Activated CD4-positive, alpha-beta memory T cell treated with anti-CD3 and anti-CD28 coated beads, Interleukin-2, amount 10 ng/mL, durations not matched to agents 7 days and 5 days (primary cell): ENCODE data around the gene AIG1. TPM values are rescaled to one million over a fixed set of nuclear protein-coding genes. Genes with fewer than 3 reads are reported as not detected.
"Not testable (repeated sequence)": the region's sequence is repeated elsewhere in the genome, so short reads cannot be mapped to it uniquely, and the experiment has no call there.

ENCODE experiments used
- CTCF ChIA-PET: fragments of 350-600 bp; sonication (Branson Sonifier 250); formaldehyde crosslinking; loops from one replicate; lab custom pipeline; 2021; ENCODE audit warnings: antibody characterized with exemption, inconsistent platforms; lab: Charles Lee
- POLR2A ChIA-PET: fragments of 350-600 bp; sonication (Branson Sonifier 250); formaldehyde crosslinking; loops from one replicate; lab custom pipeline; 2021; ENCODE audit warnings: antibody characterized with exemption; lab: Charles Lee
- DNase-seq: peaks from one replicate; pipeline ENCODE4 v3.0.0-alpha.2; 2020
- H3K27ac Mint-ChIP-seq: one replicate; pipeline ENCODE4 v1.8.0; 2021; ENCODE audit warnings: mild to moderate bottlenecking, mixed read lengths
- H3K27me3 Mint-ChIP-seq: one replicate; pipeline ENCODE4 v1.8.0; 2021; ENCODE audit warnings: mixed read lengths
- H3K36me3 Mint-ChIP-seq: one replicate; pipeline ENCODE4 v1.8.0; 2021; ENCODE audit warnings: low read depth, mixed read lengths
- H3K4me1 Mint-ChIP-seq: one replicate; pipeline ENCODE4 v1.8.0; 2021; ENCODE audit warnings: mixed read lengths
- H3K4me3 Mint-ChIP-seq: one replicate; pipeline ENCODE4 v1.8.0; 2021; ENCODE audit warnings: mild to moderate bottlenecking, mixed read lengths
- H3K9me3 Mint-ChIP-seq: one replicate; pipeline ENCODE4 v1.8.0; 2021; ENCODE audit warnings: mixed read lengths
- total RNA-seq, 2 experiments: library from RNA; stranded (reverse); gene quantifications; one replicate each; pipeline ENCODE4 v1.2.3, GENCODE V29; 2021

Gene AIG1
- total RNA-seq, 2 experiments from 2014 or later, result 8.4 to 9.9 TPM

DNA sequence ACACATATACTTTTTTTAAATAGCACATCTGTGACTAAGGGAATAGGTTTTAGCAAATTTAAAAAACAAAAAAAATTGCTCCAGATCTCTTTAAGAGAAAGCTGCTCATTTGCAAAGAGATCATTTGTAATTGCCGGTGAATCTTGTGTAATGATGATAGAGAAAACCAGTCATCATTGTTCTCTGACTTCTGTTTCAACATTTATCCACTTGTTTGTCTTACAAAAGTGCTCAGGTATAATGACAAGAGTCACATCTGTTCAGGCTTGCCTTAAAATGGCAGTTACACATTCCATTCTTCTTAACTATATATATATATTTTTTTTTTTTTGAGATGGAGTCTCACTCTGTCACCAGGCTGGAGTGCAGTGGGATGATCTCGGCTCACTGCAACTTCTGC lies 165.2 kb downstream of the AIG1 start:
- no peak for DNase-seq
- ChIA-PET POLR2A (no interaction called here), CTCF (no interaction called here)
- Mint-ChIP-seq H3K27me3 (no peaks in the 10 kb centered on the region), H3K4me1 (no peaks in the 10 kb centered on the region), H3K36me3 (no peaks in the 10 kb centered on the region), H3K9me3 (no peaks in the 10 kb centered on the region), H3K4me3 (no peak overlapping the region), H3K27ac (no peak overlapping the region)

DNA sequence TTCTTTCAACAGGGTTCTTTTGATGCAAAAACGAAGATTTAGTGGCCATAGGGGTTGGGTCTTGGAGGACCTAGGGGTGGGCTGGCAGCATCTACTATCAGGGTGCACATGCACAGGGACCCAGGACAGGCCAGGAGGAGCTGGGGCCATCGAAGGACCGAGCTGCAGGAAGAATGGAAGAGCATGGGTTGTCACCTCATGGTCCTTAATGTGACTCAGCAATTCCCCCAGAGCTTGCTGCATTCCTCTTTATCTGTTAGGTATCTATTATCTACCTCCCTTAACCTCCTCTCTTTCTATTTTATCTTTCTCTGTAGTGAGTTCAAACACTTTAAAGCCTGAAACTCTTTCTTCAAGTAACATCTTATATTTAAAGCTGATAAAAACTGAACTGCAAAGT lies 167.0 kb downstream of the AIG1 start:
- H3K27me3 Mint-ChIP-seq, result no peaks in the 10 kb centered on the region
- CTCF ChIA-PET, result no interaction called here
- no peaks in the 10 kb centered on the region for H3K36me3 Mint-ChIP-seq
- no peaks in the 10 kb centered on the region for H3K9me3 Mint-ChIP-seq
- H3K4me3 Mint-ChIP-seq, result no peak overlapping the region
- POLR2A ChIA-PET, result no interaction called here
- no peaks in the 10 kb centered on the region for H3K4me1 Mint-ChIP-seq
- DNase-seq, result no peak
- H3K27ac Mint-ChIP-seq, result no peak overlapping the region

DNA sequence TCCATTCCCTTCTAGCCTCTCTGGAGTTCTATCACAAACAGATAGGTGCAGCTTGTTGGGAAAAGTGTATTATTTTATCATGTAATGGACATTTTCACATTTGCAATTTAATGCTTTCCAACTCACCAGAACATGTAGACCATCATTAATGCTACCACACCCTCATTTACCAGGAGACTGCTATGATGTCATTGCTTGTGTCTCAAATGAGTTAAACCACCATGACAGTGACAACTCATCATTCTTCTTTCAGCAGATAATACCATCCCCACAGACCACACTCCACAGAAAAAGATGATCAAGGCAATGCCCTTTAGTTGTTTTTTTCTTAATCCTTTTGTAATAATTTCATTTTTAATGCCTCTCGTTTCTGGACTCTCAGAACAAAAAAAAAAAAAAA lies 168.7 kb downstream of the AIG1 start:
- no peak overlapping the region for H3K4me3 Mint-ChIP-seq
- no peaks in the 10 kb centered on the region for H3K27me3 Mint-ChIP-seq
- no peaks in the 10 kb centered on the region for H3K4me1 Mint-ChIP-seq
- no peaks in the 10 kb centered on the region for H3K9me3 Mint-ChIP-seq
- no peaks in the 10 kb centered on the region for H3K36me3 Mint-ChIP-seq
- no peak overlapping the region for H3K27ac Mint-ChIP-seq
- CTCF ChIA-PET, result interaction anchor here (0.6 kb wide), 1 partner anchor 114 kb away, joined by 3 read pairs; no protein-coding TSS in a partner anchor
- POLR2A ChIA-PET, result no interaction called here
- no peak for DNase-seq

DNA sequence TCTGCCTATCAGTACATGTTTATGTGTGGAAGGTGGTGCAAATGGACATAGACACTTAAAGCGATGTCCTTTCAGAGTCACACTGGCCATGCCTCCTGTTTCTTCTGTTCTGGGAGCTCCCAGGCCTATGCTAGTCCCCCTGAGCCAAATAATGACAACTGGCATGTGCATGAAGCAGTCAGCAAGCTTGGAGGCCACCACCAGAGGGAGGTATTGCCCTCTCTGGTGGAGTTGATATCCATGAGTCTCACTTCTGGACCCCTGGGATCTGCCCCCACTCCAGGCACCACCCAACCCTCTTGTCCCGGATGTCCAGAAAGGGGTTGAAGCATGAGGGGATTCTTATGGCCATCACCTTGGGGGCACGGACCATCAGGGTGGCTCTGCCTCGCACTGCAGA lies 172.2 kb downstream of the AIG1 start:
- DNase-seq, result peak; percentile 28
- ChIA-PET CTCF (interaction anchor here (0.8 to 2.3 kb wide), 5 partner anchors 30 to 541 kb away, joined by 3 to 14 read pairs (median 5); no protein-coding TSS in a partner anchor), POLR2A (no interaction called here)
- H3K9me3 Mint-ChIP-seq, result no peaks in the 10 kb centered on the region
- H3K4me3 Mint-ChIP-seq, result no peak overlapping the region
- no peak overlapping the region for H3K27ac Mint-ChIP-seq
- H3K4me1 Mint-ChIP-seq, result no peaks in the 10 kb centered on the region
- no peaks in the 10 kb centered on the region for H3K36me3 Mint-ChIP-seq
- H3K27me3 Mint-ChIP-seq, result no peaks in the 10 kb centered on the region

DNA sequence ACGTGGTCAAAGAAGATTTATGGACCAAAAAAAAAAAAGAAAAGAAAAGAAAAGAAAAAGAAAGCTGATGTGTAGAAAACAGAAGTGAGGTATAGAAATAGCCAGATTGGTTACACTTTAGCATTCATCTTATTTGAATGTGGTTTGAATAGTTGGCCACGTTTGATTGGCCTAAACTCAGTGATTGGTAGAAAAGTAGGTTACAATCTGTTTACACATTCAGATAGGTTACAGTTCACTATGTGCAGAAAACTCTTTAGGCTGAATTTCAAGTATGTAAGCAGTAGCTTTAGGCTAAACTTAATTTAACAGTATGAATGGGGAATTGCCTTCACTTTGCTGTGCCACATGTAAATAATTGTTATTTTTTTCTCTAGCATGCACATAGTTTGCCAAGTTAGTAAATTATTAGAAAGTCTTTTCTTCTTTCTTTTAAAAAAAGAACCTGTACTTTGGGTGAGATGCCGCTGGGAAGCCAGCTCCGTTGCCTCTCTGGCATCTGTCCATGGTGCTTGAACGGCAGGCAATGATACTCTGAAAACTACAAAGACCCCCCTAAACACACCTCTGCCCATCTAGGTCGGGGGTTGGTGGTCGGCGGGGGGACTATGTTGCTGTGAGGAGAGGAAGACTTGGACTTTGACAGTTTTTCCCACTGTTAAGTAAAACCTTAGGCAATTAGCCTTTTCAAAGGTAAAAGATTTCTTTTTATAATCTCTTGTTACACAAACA lies 173.0 kb downstream of the AIG1 start:
- no peaks in the 10 kb centered on the region for H3K4me1 Mint-ChIP-seq
- POLR2A ChIA-PET, result no interaction called here

DNA sequence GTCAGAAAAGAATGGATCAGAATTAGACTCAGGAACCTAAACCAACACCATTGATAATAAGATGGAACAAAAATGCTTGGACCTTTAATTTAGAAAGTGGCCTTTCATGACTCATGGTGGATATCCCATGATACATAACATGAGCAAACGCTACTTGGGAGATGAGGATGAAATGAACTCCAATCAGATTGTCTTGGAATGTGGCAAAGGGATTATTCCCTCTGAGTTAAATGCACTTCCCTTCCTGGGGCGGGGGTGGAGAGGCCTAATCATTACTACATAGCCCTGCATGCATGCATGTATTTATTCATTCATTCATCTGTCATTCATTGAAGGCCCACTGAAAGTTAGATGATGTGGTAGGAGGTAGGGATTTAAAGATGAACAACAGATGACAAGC lies 174.0 kb downstream of the AIG1 start:
- Mint-ChIP-seq H3K36me3 (no peaks in the 10 kb centered on the region), H3K4me1 (no peaks in the 10 kb centered on the region), H3K27me3 (no peaks in the 10 kb centered on the region), H3K4me3 (no peak overlapping the region), H3K27ac (no peak overlapping the region), H3K9me3 (no peaks in the 10 kb centered on the region)
- ChIA-PET CTCF (no interaction called here), POLR2A (no interaction called here)
- no peak for DNase-seq

More for the DNA sequence above, 173.0 kb downstream of the AIG1 start:
- Mint-ChIP-seq H3K27me3 (no peaks in the 10 kb centered on the region), H3K27ac (no peak overlapping the region), H3K36me3 (no peaks in the 10 kb centered on the region), H3K9me3 (no peaks in the 10 kb centered on the region), H3K4me3 (no peak overlapping the region)
- CTCF ChIA-PET, result interaction anchor here (1.3 to 2.3 kb wide), 3 partner anchors 192 to 196 kb away, joined by 5 to 14 read pairs (median 5); no protein-coding TSS in a partner anchor
- DNase-seq, result no peak

DNA sequence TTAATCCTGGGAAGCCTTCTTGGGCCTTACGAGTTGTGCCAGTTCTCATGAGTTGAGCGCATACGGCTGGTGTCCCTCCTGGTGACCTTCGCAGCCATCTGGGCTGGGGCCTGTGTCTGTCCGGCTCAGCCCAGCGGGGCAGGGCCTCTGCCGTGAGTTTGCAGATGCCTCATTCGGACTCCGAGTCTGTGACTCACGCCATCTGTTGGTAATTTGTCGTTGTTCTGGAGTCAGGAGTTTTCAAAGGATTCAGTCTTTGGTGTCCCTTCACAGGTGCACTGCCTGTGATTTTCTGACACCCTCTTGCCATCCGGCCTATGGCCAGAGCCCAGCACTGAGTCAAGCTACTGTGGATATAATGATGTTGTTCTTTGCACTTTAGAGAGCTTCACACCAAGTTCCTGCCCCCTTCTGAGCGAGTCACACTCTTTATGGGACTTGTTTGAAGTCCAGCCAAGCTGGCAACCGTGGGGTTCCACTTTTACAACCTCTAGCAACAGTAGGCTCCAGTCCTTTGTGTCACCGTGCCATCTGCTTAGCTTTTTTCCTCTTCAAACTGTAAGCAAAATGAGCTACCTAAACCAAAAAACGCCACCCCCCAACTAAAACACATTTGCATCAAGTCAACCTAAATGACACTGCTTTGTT lies 175.6 kb downstream of the AIG1 start:
- no peaks in the 10 kb centered on the region for H3K4me1 Mint-ChIP-seq
- no peak for DNase-seq
- no peaks in the 10 kb centered on the region for H3K36me3 Mint-ChIP-seq
- H3K4me3 Mint-ChIP-seq, result no peak overlapping the region
- no peak overlapping the region for H3K27ac Mint-ChIP-seq
- ChIA-PET CTCF (interaction anchor here (1.6 kb wide), 1 partner anchor 191 kb away, joined by 4 read pairs; no protein-coding TSS in a partner anchor), POLR2A (no interaction called here)
- no peaks in the 10 kb centered on the region for H3K9me3 Mint-ChIP-seq
- H3K27me3 Mint-ChIP-seq, result no peaks in the 10 kb centered on the region

DNA sequence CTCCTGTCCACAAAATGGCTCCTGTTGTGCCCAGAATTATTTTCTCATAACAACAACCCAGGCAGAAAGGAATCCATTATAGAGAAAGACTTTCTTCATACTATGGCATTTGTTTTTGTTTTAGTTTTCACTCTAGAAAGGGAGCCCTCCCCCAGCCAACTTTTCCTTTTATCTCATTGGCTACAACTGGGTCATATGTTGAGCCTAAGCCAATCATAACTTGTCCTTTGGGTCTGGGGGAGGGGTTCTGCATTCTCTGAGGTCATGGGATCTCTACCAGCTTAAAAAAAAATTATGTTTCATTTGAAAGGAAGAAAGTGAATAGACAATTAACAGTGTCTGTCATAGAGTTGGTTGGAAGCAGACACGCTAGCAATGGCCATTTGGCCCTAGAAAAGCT lies 177.6 kb downstream of the AIG1 start:
- DNase-seq, result no peak
- Mint-ChIP-seq H3K27ac (no peak overlapping the region), H3K36me3 (no peaks in the 10 kb centered on the region), H3K9me3 (no peaks in the 10 kb centered on the region), H3K4me3 (no peak overlapping the region), H3K4me1 (no peaks in the 10 kb centered on the region), H3K27me3 (no peaks in the 10 kb centered on the region)
- ChIA-PET POLR2A (interaction anchor here (1.1 kb wide), 1 partner anchor 116 kb away, joined by 3 read pairs; no protein-coding TSS in a partner anchor), CTCF (interaction anchor here (1.2 kb wide), 1 partner anchor 8 kb away, joined by 3 read pairs; no protein-coding TSS in a partner anchor)

DNA sequence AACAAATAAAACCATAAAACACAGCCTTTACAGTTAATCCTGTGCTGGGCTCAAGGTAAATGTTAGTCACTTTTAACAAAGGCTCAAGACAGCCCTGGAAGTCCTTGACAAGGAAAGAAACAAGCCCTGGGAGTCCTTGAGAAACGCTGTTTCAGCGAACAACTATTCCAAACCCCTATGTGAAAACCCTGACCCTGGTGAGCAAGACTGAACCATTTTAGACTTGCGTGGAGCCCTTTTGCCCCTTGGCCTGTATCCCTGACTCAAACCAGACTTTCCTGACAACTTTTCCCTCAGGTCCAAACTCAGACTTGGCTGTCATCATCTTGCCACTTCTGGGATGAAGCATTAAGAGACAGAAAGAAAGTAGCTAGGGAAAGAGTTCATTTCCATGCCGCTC lies 180.4 kb downstream of the AIG1 start:
- no peaks in the 10 kb centered on the region for H3K27me3 Mint-ChIP-seq
- no peaks in the 10 kb centered on the region for H3K36me3 Mint-ChIP-seq
- POLR2A ChIA-PET, result no interaction called here
- no peaks in the 10 kb centered on the region for H3K4me1 Mint-ChIP-seq
- H3K9me3 Mint-ChIP-seq, result no peaks in the 10 kb centered on the region
- no peak overlapping the region for H3K4me3 Mint-ChIP-seq
- CTCF ChIA-PET, result no interaction called here
- DNase-seq, result no peak
- H3K27ac Mint-ChIP-seq, result no peak overlapping the region

DNA sequence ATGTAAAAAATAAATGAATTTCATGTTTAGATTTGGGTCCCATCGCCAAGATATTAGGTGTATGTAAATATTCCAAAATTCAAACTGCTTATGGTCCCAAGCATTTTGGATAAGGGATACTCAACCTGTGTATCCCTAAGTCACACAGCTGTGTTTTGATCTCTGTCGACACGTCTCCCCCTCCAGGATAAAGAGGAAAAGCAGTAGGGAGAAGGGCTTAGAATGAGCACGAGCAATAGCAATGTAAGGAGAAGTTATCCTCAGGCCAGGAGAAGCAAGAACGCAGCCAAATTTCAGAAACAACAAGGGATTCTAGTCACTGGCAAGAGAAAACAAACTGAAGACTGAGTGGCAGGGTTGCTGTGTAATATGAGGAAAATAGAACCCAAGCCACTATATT lies 181.2 kb downstream of the AIG1 start:
- ChIA-PET POLR2A (no interaction called here), CTCF (no interaction called here)
- Mint-ChIP-seq H3K4me3 (no peak overlapping the region), H3K27ac (no peak overlapping the region), H3K4me1 (no peaks in the 10 kb centered on the region), H3K36me3 (no peaks in the 10 kb centered on the region), H3K9me3 (no peaks in the 10 kb centered on the region), H3K27me3 (no peaks in the 10 kb centered on the region)
- DNase-seq, result no peak

DNA sequence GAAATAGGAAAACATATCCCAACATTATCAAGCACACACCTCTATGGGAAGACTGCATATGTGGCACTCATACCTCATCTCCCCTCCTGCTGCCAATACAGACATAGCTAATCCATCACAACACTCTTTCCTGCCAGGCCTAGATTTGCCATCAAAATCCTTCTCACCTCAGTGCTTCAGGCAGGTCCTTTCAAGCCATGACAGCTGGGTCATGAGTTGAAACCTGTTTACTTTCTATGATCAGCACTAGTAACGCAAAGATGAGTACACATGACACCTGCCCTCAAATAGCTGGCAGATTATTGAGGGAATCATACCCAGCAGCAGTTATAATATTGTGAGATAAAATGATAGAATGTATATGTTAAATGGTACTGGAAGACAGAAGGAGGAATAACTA lies 183.1 kb downstream of the AIG1 start:
- CTCF ChIA-PET, result no interaction called here
- no peak for DNase-seq
- no peaks in the 10 kb centered on the region for H3K9me3 Mint-ChIP-seq
- H3K36me3 Mint-ChIP-seq, result no peaks in the 10 kb centered on the region
- no peak overlapping the region for H3K27ac Mint-ChIP-seq
- POLR2A ChIA-PET, result no interaction called here
- no peaks in the 10 kb centered on the region for H3K27me3 Mint-ChIP-seq
- H3K4me3 Mint-ChIP-seq, result no peak overlapping the region
- no peaks in the 10 kb centered on the region for H3K4me1 Mint-ChIP-seq

DNA sequence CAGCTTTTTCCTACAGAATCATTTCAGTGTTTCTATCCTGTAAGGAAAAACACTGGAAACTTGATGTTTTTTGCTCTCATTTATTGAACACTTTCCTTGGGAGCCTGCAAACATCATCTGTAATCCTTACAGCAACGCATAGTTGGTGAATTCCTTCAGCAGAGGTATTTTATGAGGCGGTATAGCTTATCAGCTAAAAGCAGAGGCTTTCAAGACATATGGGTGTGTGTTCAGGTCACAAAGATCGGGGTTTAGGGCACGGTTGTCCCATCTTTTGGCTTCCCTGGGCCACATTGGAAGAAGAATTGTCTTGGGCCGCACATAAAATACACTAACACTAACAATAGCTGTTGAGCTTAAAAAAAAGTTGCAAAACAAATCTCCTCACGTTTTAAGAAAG lies 185.0 kb downstream of the AIG1 start:
- ChIA-PET POLR2A (no interaction called here), CTCF (no interaction called here)
- Mint-ChIP-seq H3K27ac (no peak overlapping the region), H3K4me3 (no peak overlapping the region), H3K4me1 (no peaks in the 10 kb centered on the region), H3K9me3 (no peaks in the 10 kb centered on the region), H3K36me3 (no peaks in the 10 kb centered on the region), H3K27me3 (no peaks in the 10 kb centered on the region)
- DNase-seq, result no peak

DNA sequence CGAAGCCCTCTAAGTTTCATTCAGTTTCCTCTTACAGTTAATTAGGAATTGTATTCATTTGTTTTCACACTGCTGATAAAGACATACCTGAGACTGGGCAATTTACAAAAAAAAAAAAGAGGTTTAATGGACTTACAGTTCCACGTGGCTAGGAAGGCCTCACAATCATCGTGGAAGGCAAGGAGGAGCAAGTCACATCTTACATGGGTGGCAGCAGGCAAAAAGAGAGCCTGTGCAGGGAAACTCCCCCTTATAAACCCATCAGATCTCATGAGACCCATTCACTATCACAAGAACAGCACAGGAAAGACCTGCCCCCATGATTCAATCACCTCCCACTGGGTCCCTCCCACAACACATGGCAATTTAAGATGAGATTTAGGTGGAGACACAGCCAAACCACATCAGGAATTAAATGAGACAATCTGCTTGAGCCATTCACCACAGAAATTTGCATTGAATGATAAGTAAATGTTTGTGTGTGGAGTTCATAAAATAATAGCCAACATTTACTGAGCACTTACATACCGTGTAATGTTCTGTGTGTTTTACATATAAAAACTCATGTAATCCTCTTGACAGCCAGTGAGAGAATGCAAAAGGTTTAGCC lies 185.6 kb downstream of the AIG1 start:
- H3K4me3 Mint-ChIP-seq, CTCF ChIA-PET, POLR2A ChIA-PET, H3K9me3 Mint-ChIP-seq, DNase-seq, H3K4me1 Mint-ChIP-seq, H3K27ac Mint-ChIP-seq, H3K27me3 Mint-ChIP-seq, H3K36me3 Mint-ChIP-seq: not testable (repeated sequence)
